ENCODE data around the gene RBBP5. TPM values are rescaled to one million over a fixed set of nuclear protein-coding genes. Genes with fewer than 3 reads are reported as not detected.
"Not testable (repeated sequence)": the region's sequence is repeated elsewhere in the genome, so short reads cannot be mapped to it uniquely, and the experiment has no call there.

RBBP5 gene, protein sequence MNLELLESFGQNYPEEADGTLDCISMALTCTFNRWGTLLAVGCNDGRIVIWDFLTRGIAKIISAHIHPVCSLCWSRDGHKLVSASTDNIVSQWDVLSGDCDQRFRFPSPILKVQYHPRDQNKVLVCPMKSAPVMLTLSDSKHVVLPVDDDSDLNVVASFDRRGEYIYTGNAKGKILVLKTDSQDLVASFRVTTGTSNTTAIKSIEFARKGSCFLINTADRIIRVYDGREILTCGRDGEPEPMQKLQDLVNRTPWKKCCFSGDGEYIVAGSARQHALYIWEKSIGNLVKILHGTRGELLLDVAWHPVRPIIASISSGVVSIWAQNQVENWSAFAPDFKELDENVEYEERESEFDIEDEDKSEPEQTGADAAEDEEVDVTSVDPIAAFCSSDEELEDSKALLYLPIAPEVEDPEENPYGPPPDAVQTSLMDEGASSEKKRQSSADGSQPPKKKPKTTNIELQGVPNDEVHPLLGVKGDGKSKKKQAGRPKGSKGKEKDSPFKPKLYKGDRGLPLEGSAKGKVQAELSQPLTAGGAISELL
- 10.0 TPM for total RNA-seq
- long read RNA-seq, full-length matches to known transcripts: 5 of 7 reads
- long read RNA-seq, partial matches to known transcripts: 0 of 7 reads
- long read RNA-seq, other reads (novel, unspliced or antisense): 2 of 7 reads

DNA sequence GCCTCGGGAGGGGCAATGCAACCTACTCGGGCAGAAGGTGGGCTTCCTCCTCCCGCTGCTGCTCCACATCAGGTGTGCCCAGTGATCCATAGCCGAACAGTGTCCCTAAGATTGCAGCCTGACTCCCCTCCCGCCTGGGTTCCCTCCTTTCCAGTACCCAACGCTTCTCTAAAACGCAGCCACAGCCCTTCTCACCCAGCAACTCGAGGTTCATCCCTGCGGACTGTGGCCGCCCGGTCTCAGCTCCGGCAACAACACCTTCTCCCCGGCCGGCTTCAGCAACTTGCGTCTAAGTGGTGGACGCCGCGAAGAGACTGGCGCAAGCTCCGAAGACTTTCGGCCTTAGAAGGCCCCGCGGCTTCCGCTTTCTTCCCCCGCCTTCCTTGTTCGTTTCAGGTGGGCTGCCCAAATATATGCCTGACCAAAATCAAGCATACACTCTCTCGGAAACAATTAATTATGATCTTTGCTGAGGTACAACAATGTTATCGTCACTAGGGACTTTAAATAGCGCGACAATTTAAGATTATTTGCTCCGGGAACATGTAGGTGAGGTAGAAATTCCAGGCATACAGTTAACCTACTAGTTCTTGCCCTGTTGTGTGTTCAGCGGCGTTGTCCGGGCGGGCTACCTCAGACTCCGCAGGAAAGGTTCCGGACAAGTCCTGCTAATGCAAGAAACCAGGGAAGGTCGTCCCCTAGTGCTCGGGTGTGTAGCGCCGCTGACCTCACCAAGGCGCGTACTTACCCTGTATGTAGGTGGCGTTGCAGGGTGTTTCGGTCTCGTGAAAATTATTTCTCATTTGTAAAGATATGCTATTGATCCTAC lies at the start of gene RBBP5:
RBBP5 (minus strand) TSS at position 319 of the 829 bp plus-strand sequence; CDS start at position 214, 105 bp downstream.
- ATAC-seq (peak; percentile 99), DNase-seq (ENCODE audit: missing footprints) (peak; percentile 97)
- intact Hi-C loops (cut with DNase I): loop anchor here (2.0 to 5.0 kb wide), 2 partner anchors 90 to 135 kb away; partner anchors contain the start of gene DSTYK

DNA sequence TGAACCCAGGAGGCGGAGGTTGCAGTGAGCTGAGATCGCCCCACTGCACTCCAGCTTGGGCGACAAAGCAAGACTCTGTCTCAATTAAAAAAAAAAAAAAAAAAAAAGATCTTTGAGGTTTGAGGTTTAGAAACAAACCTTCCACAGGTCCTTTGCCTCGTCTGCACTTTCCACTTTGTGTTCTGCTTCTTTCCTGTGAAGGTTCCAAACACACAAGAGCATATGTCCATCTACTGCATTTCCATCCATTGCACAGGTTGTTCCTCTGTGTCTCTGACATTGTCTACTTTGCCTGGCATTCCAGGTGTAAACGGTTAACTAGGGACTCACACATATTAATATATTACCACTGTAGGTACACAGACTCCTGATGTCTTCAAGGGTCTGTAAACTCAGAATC lies 49.6 kb upstream of the RBBP5 start:
- no peak for ATAC-seq
- intact Hi-C loops (cut with DNase I): no loop called here
- no peak for DNase-seq (ENCODE audit: missing footprints)

DNA sequence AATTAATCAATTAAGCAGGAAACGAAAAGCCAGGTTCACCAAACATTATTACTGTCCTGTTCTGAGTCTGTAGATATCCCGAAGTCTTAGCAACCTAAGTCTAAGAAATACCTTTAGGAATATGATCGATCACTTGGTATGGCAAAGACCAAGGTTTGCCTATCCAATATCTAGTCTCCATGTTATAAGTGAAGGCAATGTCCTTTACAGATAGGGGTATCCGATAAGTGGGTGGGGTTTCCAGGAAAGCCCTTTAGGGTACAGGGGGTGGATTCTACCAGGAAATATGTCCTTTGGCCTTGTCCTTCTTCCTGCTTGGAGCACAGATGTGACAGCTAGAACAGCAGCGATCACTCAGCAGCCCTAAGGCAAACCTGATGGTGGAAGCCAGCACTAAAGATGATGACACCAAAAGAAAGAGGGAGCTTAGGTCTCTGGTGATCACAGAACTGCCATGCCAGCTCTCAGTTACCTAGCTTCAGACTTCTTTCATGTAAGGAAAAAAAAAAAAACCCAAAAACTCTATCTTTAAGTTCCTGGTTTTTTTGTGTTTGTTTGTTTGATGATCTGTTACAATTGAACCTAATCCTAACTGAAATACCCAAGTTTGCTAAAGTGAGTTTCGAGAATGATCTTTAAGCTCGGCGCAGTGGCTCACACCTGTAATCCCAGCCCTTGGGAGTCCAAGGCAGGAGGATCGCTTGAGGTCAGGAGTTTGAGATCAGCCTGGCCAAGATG lies 48.9 kb upstream of the RBBP5 start:
- intact Hi-C loops (cut with DNase I): no loop called here
- no peak for ATAC-seq

DNA sequence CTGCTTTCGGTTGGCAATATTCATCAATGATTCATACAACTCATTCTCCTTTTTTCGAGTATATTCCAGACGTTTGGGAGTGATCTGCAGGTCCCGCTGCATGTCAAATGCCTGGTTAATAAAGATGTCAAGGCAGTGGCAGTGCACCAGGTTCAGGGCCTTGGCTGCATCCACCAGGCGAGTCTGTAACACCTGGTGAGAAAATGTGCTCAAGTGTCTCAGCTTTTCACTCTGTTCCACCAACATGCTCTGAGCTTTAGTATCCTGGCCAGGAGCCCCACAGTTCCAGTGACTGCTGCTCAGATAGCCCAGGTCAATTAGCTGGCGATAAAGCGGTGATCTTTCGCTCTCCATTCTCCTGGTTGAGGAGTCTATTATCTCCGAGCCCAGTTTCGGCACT lies 47.5 kb upstream of the RBBP5 start:
- intact Hi-C loops (cut with DNase I): no loop called here
- no peak for ATAC-seq
- DNase-seq (ENCODE audit: missing footprints): no peak

More for the DNA sequence above, 48.9 kb upstream of the RBBP5 start:
- DNase-seq (ENCODE audit: missing footprints): no peak

DNA sequence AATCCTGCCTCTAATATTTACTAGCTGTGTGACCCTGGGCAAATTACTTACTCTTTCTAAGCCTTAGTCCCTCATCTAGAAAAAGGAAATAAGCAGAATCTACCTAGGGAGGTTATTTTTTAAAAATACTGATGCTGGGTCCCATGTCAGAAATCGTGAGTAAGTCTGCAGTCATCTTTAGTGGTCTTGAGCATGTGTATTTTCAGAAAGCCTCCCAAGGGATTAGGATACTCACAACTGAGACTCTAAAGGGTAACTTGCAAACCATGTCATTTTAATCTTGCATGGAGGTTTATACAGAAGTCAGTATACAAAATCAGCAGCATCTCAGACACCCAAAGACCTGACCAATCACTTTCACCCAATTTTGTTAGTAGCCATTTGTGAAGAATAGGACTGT lies 46.5 kb upstream of the RBBP5 start:
- ATAC-seq: no peak
- no peak for DNase-seq (ENCODE audit: missing footprints)
- intact Hi-C loops (cut with DNase I): no loop called here

DNA sequence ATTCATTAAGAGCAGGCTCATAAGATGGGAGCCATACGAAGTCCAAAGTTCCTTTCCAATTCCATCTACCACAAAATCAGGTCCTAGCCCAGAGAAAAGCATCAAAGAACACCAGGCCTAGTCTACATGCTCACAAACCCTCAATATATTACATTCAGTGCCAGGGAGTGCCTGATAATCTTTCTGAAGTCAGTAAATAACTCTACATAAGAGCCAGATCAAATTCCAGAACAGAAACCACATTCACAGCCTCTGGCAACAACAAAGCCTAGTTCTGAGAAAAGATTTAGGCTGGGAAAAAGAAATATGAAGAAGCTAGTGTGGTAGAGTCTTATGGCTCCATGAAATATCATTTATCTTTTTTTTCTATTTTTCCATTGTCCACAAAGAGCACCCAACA lies 40.5 kb upstream of the RBBP5 start:
- intact Hi-C loops (cut with DNase I): no loop called here
- DNase-seq (ENCODE audit: missing footprints) (no peak), ATAC-seq (no peak)

DNA sequence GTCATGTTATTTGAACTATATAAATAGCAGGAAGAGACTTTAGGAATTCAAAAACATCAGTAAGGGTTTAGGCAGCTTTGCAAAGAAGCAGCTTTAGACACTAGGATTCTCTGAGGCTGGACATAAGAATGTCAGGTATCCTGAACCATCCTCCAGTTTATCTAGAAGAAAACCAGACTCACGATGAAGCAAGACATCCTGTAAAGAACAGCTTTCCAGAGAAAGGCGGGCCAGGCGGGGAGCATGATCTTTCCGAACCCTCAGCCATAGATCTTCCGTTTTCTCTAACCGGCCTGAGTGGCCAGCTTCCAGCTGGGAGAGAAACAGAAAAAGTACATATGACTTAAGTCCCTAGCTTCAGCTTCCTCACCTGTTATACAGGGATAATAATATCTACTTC lies 39.3 kb upstream of the RBBP5 start:
- no peak for DNase-seq (ENCODE audit: missing footprints)
- intact Hi-C loops (cut with DNase I): no loop called here
- ATAC-seq: no peak

DNA sequence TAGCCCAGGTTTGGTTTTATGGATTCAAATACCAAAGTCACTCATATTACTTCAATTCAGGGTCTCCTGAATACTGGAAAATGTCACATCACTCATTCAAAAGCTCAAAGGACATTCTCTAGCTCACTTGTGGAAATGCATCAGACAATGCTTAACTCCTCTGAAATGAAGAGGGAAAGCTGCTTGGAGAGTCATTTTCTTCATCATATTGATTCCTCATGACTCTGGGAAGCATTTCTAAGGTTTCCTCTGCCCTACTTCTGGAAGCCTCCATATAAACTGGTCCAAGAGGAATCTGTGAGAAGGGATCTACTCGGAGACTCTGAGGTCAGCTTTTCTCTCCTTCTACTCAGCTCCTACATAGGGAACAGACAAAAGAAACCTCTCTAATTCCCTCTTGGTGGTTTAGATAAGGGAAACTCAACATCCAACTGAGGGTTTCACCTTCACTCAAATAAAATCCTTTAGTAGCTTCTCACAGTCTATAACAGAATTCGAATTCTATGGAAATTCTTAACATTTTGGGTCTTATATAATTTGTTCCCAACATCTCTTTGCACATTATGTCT lies 36.4 kb upstream of the RBBP5 start:
- no peak for ATAC-seq
- no peak for DNase-seq (ENCODE audit: missing footprints)
- intact Hi-C loops (cut with DNase I): no loop called here

DNA sequence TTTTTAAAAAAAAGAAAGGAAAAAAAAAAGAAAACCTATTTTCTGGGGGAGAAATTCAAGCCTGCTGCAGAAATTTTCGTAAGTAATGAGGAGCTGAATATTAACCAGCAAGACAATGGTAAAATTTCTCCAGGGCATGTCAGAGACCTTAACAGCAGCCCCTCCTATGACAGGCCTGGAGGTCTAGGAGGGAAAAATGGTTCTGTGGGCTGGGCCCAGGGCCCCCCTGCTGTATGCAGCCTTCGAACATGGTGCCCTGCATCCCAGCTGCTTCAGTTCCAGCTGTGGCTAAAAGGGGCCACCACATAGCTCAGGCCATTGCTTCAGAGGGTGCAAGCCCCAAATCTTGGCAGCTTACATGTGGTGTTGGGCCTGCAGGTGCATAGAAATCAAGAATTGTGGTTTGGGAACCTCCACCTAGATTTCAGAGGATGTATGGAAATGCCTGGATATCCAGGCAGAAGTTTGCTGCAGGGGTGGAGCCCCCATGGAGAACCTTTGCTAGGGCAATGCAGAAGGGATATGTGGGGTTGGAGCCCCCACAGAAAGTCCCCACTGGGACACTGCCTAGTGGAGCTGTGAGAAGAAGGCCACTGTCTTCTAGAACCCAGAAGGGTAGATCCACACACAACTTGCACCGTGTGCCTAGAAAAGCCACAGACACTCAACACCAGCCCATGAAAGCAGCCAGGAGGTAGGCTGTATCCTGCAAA lies 34.0 kb upstream of the RBBP5 start:
- intact Hi-C loops (cut with DNase I): not testable (repeated sequence)

DNA sequence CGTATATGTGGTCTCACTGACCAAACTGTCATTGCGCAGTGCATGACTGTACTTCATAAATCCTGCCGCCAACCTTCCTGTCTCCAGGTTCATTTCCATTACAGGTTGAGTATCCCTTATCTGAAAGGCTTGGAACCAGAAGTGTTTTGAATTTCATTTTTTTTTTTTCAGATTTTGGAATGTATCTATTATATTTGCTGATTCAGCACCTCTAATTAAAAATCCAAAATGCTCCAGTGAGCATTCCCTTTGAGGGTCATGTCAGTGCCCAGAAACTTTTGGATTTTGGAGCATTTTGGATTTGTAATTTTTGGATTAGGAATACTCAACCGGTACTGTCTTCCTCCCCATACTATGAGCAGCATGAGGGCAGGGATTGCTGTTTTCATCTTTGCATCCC lies 30.7 kb upstream of the RBBP5 start:
- ATAC-seq: no peak
- intact Hi-C loops (cut with DNase I): no loop called here
- DNase-seq (ENCODE audit: missing footprints): no peak

More for the DNA sequence above, 34.0 kb upstream of the RBBP5 start:
- DNase-seq (ENCODE audit: missing footprints); ATAC-seq: not testable (repeated sequence)

DNA sequence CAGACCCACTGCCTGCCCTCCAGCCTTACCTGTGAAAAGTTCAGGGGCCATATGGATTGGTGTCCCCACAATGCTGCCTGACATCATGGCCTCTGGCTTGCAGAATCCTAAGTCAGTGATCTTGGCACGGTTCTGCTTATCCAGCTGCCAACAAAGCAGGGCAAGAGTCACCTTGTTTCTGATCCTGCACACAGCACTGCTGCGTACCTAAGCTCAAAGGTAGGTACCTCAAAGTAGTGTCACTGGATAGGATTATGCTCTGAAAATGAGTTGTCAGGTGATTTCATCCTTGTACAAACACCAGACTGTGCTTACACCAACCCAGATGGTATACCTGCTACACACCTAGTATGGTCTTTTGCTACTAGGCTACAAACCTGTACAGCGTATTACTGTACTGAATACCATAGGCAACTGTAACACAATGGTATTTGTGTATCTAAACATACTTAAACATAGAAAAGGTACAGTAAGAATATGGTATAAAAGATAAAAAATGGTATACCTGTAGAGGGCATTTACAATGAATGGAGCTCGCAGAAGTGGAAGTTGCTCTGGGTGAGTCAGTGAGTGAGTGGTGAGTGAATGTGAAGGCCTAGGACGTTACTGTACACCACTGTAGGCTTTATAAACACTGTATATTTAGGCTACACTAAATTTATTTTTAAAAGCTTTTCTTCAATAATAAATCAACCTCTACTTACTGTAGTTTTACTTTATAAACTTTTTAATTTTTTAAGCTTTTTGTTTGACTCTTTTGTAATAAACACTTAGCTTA lies 29.1 kb upstream of the RBBP5 start:
- ATAC-seq (no peak), DNase-seq (ENCODE audit: missing footprints) (no peak)
- intact Hi-C loops (cut with DNase I): no loop called here

DNA sequence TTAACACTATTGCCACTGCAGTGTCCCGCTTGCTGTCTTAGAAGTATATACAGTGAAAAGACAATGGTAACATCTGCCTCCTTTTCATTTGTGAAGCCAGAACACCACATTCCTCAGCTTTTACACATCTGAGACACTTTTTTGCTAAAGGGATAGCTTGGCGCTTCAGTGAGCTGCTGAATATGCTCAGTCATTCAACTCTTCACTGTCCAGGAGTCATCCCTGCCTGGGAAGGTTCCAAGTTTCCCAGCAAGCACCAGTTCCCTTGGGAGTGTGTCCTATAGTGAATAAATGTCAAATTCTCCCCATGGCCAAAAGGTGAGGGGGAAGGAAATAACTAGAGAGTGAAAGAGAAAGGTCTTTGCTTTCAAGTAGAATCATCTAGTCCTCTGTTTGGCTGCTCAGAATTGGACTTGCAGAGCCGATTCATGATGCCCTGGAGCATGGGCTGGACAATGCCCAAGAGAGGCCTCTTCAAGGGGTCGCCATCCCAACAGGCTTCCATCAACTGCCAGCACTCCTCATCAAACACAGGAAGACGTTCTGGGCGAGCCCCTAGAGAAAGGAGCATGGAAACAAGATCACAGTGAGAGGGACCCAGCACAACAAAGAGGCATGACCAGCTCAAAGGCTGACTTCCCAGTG lies 25.5 kb upstream of the RBBP5 start:
- intact Hi-C loops (cut with DNase I): no loop called here
- ATAC-seq (no peak), DNase-seq (ENCODE audit: missing footprints) (no peak)

DNA sequence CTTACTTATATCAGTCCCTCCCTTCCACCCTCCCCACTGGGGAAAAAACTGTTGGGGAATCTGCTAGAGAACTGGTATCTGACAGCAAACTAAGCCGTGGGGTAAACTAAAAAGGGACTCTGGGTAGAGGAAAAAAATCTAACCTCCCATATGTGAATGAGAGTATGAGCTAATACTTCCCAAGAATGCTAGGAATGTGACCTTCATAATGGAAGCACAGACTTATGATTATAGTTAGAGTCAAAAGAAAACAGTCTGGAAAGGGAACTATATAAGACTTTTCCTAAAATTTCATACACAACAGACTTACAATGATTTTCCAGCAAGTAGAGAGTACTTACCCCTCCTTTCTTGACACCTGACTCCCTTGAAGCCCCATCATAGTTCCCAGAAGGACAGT lies 23.0 kb upstream of the RBBP5 start:
- DNase-seq (ENCODE audit: missing footprints) (no peak), ATAC-seq (no peak)
- intact Hi-C loops (cut with DNase I): loop anchor here (5.0 kb wide), 1 partner anchor 113 kb away; no protein-coding TSS in a partner anchor

DNA sequence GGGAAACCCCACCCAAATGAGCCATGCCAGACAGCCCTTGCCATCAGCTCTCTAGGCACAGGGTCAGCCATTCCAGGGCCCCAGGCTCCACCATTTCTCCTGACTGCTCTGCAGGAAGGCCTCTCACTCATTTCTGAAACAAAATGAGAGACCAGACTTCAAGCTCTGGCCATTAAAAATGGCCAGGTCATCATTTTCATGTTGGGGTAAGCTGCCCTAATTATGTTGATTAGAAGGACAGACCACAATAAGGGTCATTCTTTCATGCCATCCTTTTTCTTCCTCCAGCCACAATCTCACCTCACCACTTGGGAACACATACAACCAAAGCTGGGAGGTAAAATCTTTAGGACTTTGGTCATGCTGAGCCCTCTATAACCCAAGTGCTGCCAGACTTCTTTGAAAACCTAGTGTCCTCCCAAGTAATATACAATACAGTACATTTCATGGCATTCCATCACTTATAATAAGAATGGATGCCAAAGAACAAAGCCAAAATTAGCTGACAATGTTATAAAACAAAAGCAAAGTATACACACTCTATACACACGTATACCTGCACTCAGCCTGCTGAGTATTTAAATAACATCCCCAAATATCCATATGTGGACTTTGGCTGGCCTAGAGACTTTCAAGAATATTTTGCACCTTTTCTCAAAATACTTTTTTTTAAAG lies 22.4 kb upstream of the RBBP5 start:
- intact Hi-C loops (cut with DNase I): loop anchor here (5.0 kb wide), 1 partner anchor 113 kb away; no protein-coding TSS in a partner anchor
- DNase-seq (ENCODE audit: missing footprints) (no peak), ATAC-seq (no peak)

DNA sequence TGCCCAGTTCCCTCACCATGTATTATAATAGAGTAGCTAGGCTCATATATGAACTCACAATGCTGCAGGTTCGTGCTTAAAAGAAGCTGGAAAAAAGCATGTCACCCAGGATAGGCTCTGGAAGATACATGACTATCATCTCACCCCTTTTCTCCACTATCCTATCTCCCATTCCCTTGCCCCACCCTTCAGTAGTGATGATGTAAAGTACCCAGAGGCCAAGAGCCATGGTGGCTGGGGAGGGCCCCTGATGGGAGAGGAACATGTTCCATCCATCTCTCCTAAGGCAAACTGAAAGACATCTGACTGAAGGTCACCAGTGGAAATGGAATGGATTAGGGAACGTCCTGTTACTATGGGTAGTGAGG lies 20.3 kb upstream of the RBBP5 start:
- ATAC-seq (no peak), DNase-seq (ENCODE audit: missing footprints) (no peak)
- intact Hi-C loops (cut with DNase I): loop anchor here (5.0 kb wide), 1 partner anchor 115 kb away; no protein-coding TSS in a partner anchor

Data from Right ventricle myocardium inferior (tissue), 1 donor.